Breast epithelium (tissue), 4 donors: ENCODE data around the gene PDE4D. TPM values are rescaled to one million over a fixed set of nuclear protein-coding genes. Genes with fewer than 3 reads are reported as not detected.

Source experiments
- DNase-seq, 2 donors: peaks; one replicate each; pipeline ENCODE4 v3.0.0-alpha.2; 2019; ENCODE audit warnings: low spot score in 2 of 2
- H3K27ac ChIP-seq, 2 donors: fragments of 200-600 bp; sonication (generic) in 1 of 2; one replicate each; pipeline ENCODE4 v1.5.1; 2016 to 2019; ENCODE audit warnings: mild to moderate bottlenecking in 1 of 2
- H3K27me3 ChIP-seq, 2 donors: fragments of 200-600 bp; sonication (generic) in 1 of 2; one replicate each; pipeline versions ENCODE4 v1.5.1 to v1.6.0; 2017 to 2019; ENCODE audit warnings: control low read depth in 1 of 2, mild to moderate bottlenecking in 1 of 2
- H3K36me3 ChIP-seq: fragments of 200-600 bp; one replicate; pipeline ENCODE4 v1.5.1; 2019
- H3K4me1 ChIP-seq, 2 donors: fragments of 200-600 bp; sonication (generic); one replicate each; pipeline ENCODE4 v1.5.1; 2016 to 2019; ENCODE audit warnings: control low read depth in 1 of 2
- H3K4me3 ChIP-seq, 3 donors: fragments of 200-600 bp; sonication (generic); 1 replicate in 2 of 3; 2 replicates in 1 of 3; pipeline ENCODE4 v1.5.1; 2016 to 2019; ENCODE audit warnings: mild to moderate bottlenecking in 3 of 3, moderate library complexity in 2 of 3
- H3K9me3 ChIP-seq, 2 donors: fragments of 200-600 bp; sonication (generic) in 1 of 2; one replicate each; pipeline ENCODE4 v1.5.1; 2016 to 2019; ENCODE audit warnings: control low read depth in 1 of 2
- POLR2A ChIP-seq: fragments of 450-650 bp; IDR thresholded peaks from one replicate; pipeline ENCODE4 v1.6.1; 2016; ENCODE audit warnings: antibody characterized with exemption, mild to moderate bottlenecking, moderate library complexity
- POLR2AphosphoS5 ChIP-seq, 3 donors: sonication (generic); formaldehyde crosslinking; IDR thresholded peaks; one replicate each; pipeline ENCODE4 v1.6.1; 2017; ENCODE audit warnings: antibody characterized with exemption in 3 of 3
- intact Hi-C: fragments of 100-400 bp; cut with DNase I; formaldehyde crosslinking; loops from one replicate; pipeline ENCODE4 v1.15.1; 2023; ENCODE audit warnings: low total_unique reads
- total RNA-seq, 3 donors: library from RNA; depleted of rRNA; stranded (reverse); fragments of >200 nt; gene quantifications; one replicate each; pipeline ENCODE4 v1.1.0, GENCODE V29; 2016
- TF ChIP-seq, protein P1 (sequence below), 3 donors: fragments of 450-650 bp; IDR thresholded peaks; one replicate each; pipeline ENCODE4 v1.5.1; 2016 to 2017; ENCODE audit warnings: antibody characterized with exemption in 3 of 3, mild to moderate bottlenecking in 3 of 3, moderate library complexity in 3 of 3

PDE4D gene
- total RNA-seq, 3 donors from 2014 or later = 14.4 to 37.4 (median 28.2) TPM

DNA sequence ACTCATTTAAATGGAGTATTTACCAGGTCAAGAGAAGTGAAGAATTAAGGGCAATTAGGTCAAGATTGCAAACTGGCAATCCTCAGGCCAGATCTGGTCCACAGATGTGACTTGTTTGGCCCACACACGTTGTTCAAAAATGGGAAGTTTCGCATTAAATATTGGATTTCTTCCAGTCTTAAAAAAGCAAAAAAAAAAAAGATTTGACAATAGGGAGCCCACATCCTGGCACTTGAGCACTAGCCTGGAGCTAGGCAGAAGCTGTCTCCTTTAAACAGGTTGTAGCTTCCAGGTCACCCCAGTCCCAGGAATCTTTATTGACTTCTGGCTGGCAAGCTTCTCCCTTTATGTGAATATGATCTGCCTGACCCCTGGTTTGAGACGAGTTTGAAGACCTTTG is 790.2 kb downstream of the PDE4D start:
- no peak overlapping the region for H3K27ac ChIP-seq
- no peak for DNase-seq

DNA sequence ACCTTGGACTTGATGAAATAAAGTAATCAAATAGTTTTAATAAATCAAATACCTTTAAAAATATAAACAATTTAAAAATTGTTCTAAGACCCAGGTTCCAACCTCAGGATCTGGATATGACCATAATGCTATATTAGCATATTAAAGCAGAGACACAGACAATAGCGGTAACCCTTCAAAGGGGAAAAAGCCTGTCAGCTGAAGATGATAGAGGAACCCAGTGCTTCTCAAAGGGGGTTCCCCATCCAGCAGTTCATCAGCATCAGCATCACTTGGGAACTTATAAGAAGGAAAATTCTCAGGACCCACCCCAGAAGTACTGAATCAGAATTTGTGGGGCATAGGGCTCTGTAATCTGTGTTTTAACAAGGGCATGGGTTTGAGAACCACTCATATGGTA is 791.1 kb downstream of the PDE4D start:
- no peaks in the 10 kb centered on the region for H3K4me1 ChIP-seq
- H3K27ac ChIP-seq = no peak overlapping the region
- intact Hi-C loops = no loop called here

More for the DNA sequence above, 790.2 kb downstream of the PDE4D start:
- no peak overlapping the region for H3K4me3 ChIP-seq
- intact Hi-C loops = no loop called here
- no peaks in the 10 kb centered on the region for H3K36me3 ChIP-seq
- no peaks in the 10 kb centered on the region for H3K27me3 ChIP-seq
- no peaks in the 10 kb centered on the region for H3K9me3 ChIP-seq
- no peak for TF ChIP-seq POLR2AphosphoS5 (IDR thresholded peaks at IDR 0.05)
- TF ChIP-seq, protein P1, sequence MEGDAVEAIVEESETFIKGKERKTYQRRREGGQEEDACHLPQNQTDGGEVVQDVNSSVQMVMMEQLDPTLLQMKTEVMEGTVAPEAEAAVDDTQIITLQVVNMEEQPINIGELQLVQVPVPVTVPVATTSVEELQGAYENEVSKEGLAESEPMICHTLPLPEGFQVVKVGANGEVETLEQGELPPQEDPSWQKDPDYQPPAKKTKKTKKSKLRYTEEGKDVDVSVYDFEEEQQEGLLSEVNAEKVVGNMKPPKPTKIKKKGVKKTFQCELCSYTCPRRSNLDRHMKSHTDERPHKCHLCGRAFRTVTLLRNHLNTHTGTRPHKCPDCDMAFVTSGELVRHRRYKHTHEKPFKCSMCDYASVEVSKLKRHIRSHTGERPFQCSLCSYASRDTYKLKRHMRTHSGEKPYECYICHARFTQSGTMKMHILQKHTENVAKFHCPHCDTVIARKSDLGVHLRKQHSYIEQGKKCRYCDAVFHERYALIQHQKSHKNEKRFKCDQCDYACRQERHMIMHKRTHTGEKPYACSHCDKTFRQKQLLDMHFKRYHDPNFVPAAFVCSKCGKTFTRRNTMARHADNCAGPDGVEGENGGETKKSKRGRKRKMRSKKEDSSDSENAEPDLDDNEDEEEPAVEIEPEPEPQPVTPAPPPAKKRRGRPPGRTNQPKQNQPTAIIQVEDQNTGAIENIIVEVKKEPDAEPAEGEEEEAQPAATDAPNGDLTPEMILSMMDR (IDR thresholded peaks at IDR 0.05) = no peak
- no peaks in the 10 kb centered on the region for H3K4me1 ChIP-seq

DNA sequence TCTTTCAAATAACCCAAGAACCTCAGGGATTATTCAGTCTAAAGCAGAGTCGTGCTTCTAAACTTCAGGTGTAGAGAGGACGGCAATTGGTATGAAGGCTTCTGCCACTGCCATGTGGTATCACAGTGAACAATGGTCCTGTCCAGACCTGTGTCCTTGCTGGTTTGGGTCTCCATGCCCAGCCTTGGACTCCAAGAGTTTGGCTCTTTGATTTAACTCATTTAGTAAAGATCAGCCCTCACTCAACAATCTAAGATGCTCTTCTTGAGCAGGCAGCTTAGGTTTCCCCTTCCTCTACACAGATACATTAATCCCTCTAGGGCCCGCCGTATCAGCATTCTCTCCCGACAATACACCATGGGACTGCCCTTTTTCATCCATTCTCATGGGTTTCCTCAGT is 792.7 kb downstream of the PDE4D start:
- DNase-seq = no peak
- no peak overlapping the region for H3K4me3 ChIP-seq
- H3K9me3 ChIP-seq = no peaks in the 10 kb centered on the region
- H3K27ac ChIP-seq = no peak overlapping the region
- no peaks in the 10 kb centered on the region for H3K4me1 ChIP-seq
- intact Hi-C loops = no loop called here
- no peaks in the 10 kb centered on the region for H3K27me3 ChIP-seq
- no peaks in the 10 kb centered on the region for H3K36me3 ChIP-seq
- TF ChIP-seq POLR2AphosphoS5 (IDR thresholded peaks at IDR 0.05) = no peak
- no peak for TF ChIP-seq POLR2A
- TF ChIP-seq, protein P1 (IDR thresholded peaks at IDR 0.05) = no peak

More for the DNA sequence above, 791.1 kb downstream of the PDE4D start:
- no peak overlapping the region for H3K4me3 ChIP-seq
- no peak for DNase-seq
- H3K27me3 ChIP-seq = no peaks in the 10 kb centered on the region
- no peaks in the 10 kb centered on the region for H3K36me3 ChIP-seq
- TF ChIP-seq POLR2A (no peak), POLR2AphosphoS5 (IDR thresholded peaks at IDR 0.05) (no peak)
- TF ChIP-seq, protein P1 (IDR thresholded peaks at IDR 0.05) = no peak
- no peaks in the 10 kb centered on the region for H3K9me3 ChIP-seq

DNA sequence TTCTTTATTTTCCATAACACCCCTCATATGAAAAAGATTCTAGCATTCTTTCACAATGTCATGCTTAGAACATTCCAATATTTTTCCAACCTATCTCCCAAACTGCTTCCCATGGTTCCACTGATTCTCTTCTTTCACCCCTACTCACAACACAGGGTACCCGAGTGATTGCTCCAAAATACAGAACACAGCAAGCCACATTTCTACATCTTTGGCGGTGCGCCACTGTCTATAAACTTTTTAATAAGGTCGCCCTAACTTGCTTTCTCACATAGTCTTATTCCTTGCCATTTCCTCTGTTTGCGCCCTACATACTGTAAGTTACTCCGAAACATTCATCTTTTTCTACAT is 793.6 kb downstream of the PDE4D start:
- no peak overlapping the region for H3K27ac ChIP-seq
- no peaks in the 10 kb centered on the region for H3K27me3 ChIP-seq
- no peaks in the 10 kb centered on the region for H3K9me3 ChIP-seq
- no peak for TF ChIP-seq POLR2A
- no peak overlapping the region for H3K4me3 ChIP-seq
- no peak for DNase-seq
- no peaks in the 10 kb centered on the region for H3K4me1 ChIP-seq
- intact Hi-C loops = no loop called here
- H3K36me3 ChIP-seq = no peaks in the 10 kb centered on the region

DNA sequence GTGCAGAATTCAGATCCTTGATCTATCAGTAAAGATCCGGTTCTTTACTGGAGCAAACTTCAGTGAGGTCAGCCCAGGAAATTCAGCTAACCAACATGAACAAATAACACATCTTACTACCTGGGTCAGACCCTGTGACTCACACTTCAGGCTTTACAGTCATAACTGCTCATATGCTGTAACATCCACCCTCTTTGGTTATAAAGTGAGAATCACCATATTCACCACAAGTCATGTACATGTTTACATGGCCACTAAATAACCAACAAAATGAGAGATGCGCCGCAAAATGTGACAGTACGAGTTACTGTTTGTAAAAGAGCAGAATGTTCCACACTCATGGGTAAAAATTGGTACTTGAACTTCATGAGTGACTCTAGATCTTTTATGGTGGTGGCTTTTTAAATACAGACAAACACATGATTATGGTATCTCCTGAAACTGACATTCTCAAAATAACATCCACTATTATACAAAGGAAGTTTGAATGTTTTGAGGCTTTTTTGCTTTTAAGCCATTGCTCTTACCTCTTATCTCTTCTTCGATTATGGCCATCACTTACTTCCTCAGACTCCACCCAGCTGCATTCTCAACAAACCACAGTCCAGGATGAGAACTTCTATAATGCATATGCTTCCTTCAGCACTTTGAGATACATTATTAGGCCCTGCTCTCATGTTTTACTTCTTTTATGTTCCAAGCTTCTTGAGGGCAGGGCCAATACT is 794.1 kb downstream of the PDE4D start:
- TF ChIP-seq, protein P1 (IDR thresholded peaks at IDR 0.05) = no peak
- TF ChIP-seq POLR2AphosphoS5 (IDR thresholded peaks at IDR 0.05) (no peak), POLR2A (no peak)
- no peaks in the 10 kb centered on the region for H3K4me1 ChIP-seq
- H3K27me3 ChIP-seq = no peaks in the 10 kb centered on the region
- H3K4me3 ChIP-seq = no peak overlapping the region
- H3K27ac ChIP-seq = no peak overlapping the region
- no peaks in the 10 kb centered on the region for H3K9me3 ChIP-seq
- no peak for DNase-seq
- no peaks in the 10 kb centered on the region for H3K36me3 ChIP-seq
- intact Hi-C loops = no loop called here
